Measurements from ENCODE around the gene ADAMTSL2. TPM values are rescaled to one million over a fixed set of nuclear protein-coding genes. Genes with fewer than 3 reads are reported as not detected.
A peak's percentile ranks its signal among the peaks of the same experiment; 100 is the strongest.

ADAMTSL2 gene
- total and polyA plus RNA-seq, 2 experiments from 2014 or later = 1.5 to 2.2 TPM

- Histone ChIP-seq H3K9me3 (ENCODE audit: low read depth) (no peaks in the 10 kb centered on the region), H3K9me2 (replicated peaks; ENCODE audit: insufficient read depth) (no peaks in the 10 kb centered on the region), H3K79me2 (no peaks in the 10 kb centered on the region), H3K27ac (no peak overlapping the region), H2AFZ (no peak overlapping the region), H3K4me1 (ENCODE audit: insufficient read depth) (peaks cover 11% of the 10 kb centered on the region), H4K20me1 (ENCODE audit: insufficient read depth, poor library complexity, severe bottlenecking) (no peaks in the 10 kb centered on the region), H3K4me3 (no peak overlapping the region), H3K36me3 (replicated peaks; ENCODE audit: insufficient read depth, low read depth) (no peaks in the 10 kb centered on the region), H3K4me2 (no peak overlapping the region), H3K27me3 (no peaks in the 10 kb centered on the region)
- no peak for TF ChIP-seq EZH2phosphoT487 (IDR thresholded peaks at IDR 0.05; ENCODE audit: low read depth, severe bottlenecking, unreplicated experiment)
- TF ChIP-seq EZH2 (IDR thresholded peaks at IDR 0.05; ENCODE audit: borderline replicate concordance) = no peak
- TF ChIP-seq CTCF (IDR thresholded peaks at IDR 0.05; ENCODE audit: poor library complexity) = no peak
- DNase-seq (ENCODE audit: low spot score) = no peak
- 84% methylated on average over 9 of the region's 9 CpGs for WGBS (ENCODE audit: low lambda C conversion rate, missing lambda C conversion rate)
These were observed 36.9 kb downstream of the ADAMTSL2 start for GRCh38 chr9:133571391-133571890.

DNA sequence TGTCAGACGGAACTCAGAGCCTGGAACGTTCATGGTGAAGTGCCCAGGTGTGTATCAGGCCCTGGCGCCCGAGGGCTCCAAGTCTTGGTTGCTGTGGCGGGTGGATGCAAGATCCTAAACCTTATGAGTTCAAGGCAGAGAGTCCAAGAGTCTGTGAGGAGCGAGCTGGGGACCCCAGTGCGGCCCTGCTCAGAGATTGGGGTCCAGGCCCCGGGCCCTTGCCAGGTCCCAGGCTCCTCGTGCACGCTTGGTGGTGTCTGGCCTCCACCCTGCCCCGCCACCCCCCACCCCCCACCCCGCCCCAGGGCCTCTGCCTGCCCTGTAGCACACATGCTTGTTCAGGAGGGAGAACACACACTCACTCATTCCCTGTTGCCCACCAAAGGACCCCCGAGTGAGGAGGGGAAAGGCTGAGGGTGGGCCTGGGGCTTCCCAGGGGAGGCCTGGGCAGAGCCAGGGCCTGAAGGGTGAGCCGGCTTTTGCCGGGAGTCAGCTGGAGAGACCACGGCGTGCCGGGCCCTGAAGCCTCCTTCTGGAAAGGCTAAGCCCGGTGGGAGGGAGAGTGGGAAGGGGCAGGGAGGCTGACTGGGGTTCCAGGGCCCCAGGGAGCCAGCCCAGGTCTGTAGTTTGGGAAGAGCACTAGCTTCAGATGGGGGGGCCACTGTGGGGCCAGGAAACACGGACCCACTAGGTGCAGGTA is 37.5 kb downstream of the ADAMTSL2 start:
- H4K20me1 ChIP-seq (ENCODE audit: insufficient read depth, poor library complexity, severe bottlenecking) = no peaks in the 10 kb centered on the region
- no peaks in the 10 kb centered on the region for H3K27me3 ChIP-seq
- DNase-seq (ENCODE audit: low spot score) = no peak
- H3K9me2 ChIP-seq (replicated peaks; ENCODE audit: insufficient read depth) = no peaks in the 10 kb centered on the region
- WGBS (ENCODE audit: low lambda C conversion rate, missing lambda C conversion rate) = 94% methylated on average over 20 of the region's 20 CpGs
- no peaks in the 10 kb centered on the region for H3K9me3 ChIP-seq (ENCODE audit: low read depth)
- H3K4me2 ChIP-seq = no peak overlapping the region
- TF ChIP-seq CTCF (IDR thresholded peaks at IDR 0.05; ENCODE audit: poor library complexity) = no peak
- no peak for TF ChIP-seq EZH2 (IDR thresholded peaks at IDR 0.05; ENCODE audit: borderline replicate concordance)
- TF ChIP-seq EZH2phosphoT487 (IDR thresholded peaks at IDR 0.05; ENCODE audit: low read depth, severe bottlenecking, unreplicated experiment) = no peak
- peaks cover 17% of the 10 kb centered on the region for H3K4me1 ChIP-seq (ENCODE audit: insufficient read depth)
- H3K27ac ChIP-seq = no peak overlapping the region
- H3K4me3 ChIP-seq = no peak overlapping the region
- no peaks in the 10 kb centered on the region for H3K36me3 ChIP-seq (replicated peaks; ENCODE audit: insufficient read depth, low read depth)
- H3K79me2 ChIP-seq = no peaks in the 10 kb centered on the region
- no peak overlapping the region for H2AFZ ChIP-seq

- Histone ChIP-seq H3K4me3 (no peak overlapping the region), H3K27me3 (no peaks in the 10 kb centered on the region), H4K20me1 (ENCODE audit: insufficient read depth, poor library complexity, severe bottlenecking) (no peaks in the 10 kb centered on the region), H2AFZ (no peak overlapping the region), H3K36me3 (replicated peaks; ENCODE audit: insufficient read depth, low read depth) (no peaks in the 10 kb centered on the region), H3K4me2 (peak overlapping the region; percentile 44), H3K4me1 (ENCODE audit: insufficient read depth) (peaks cover 19% of the 10 kb centered on the region), H3K9me2 (replicated peaks; ENCODE audit: insufficient read depth) (no peaks in the 10 kb centered on the region), H3K79me2 (no peaks in the 10 kb centered on the region), H3K9me3 (ENCODE audit: low read depth) (no peaks in the 10 kb centered on the region), H3K27ac (no peak overlapping the region)
- peak; percentile 34 for DNase-seq (ENCODE audit: low spot score)
- 68% methylated on average over 15 of the region's 15 CpGs for WGBS (ENCODE audit: low lambda C conversion rate, missing lambda C conversion rate)
- no peak for TF ChIP-seq EZH2 (IDR thresholded peaks at IDR 0.05; ENCODE audit: borderline replicate concordance)
- no peak for TF ChIP-seq CTCF (IDR thresholded peaks at IDR 0.05; ENCODE audit: poor library complexity)
- TF ChIP-seq EZH2phosphoT487 (IDR thresholded peaks at IDR 0.05; ENCODE audit: low read depth, severe bottlenecking, unreplicated experiment) = no peak
These were observed 38.4 kb downstream of the ADAMTSL2 start for GRCh38 chr9:133572821-133573361.

All from hepatocyte (in vitro differentiated cells).